ENCODE data around the gene POLR1A. TPM values are rescaled to one million over a fixed set of nuclear protein-coding genes. Genes with fewer than 3 reads are reported as not detected.

Gene POLR1A
- total and polyA plus RNA-seq, 7 experiments from 2014 or later = 2.9 to 44.4 (median 19.0) TPM

GRCh38 chr2:86074256-86074655 is 31.4 kb downstream of the POLR1A start:
- H3K4me3 Mint-ChIP-seq = no peak overlapping the region
- peaks cover 0 to 6% (median 0%) of the 10 kb centered on the region in 11 donors for H3K9me3 Mint-ChIP-seq
- peaks cover 15 to 48% (median 37%) of the 10 kb centered on the region in 5 donors for H3K36me3 Mint-ChIP-seq
- H3K27me3 Mint-ChIP-seq = no peaks in the 10 kb centered on the region
- no peak for DNase-seq
- CTCF ChIA-PET = interaction anchor here (1.0 kb wide), 1 partner anchor 247 kb away, joined by 3 read pairs; no protein-coding TSS in a partner anchor
- peaks cover 2 to 40% (median 15%) of the 10 kb centered on the region in 7 donors for H3K4me1 Mint-ChIP-seq
- H3K9me3 ChIP-seq (ENCODE audit: control insufficient read depth in 2 of 3, low read length in 3 of 3) = no peaks in the 10 kb centered on the region
- H3K4me3 ChIP-seq (ENCODE audit: low read length) = no peak overlapping the region
- H3K27ac ChIP-seq (ENCODE audit: low read depth, low read length) = no peak overlapping the region
- peaks cover 0 to 4% of the 10 kb centered on the region in 2 donors for H3K4me1 ChIP-seq (ENCODE audit: control insufficient read depth in 2 of 2, insufficient read depth in 2 of 2, low read length in 2 of 2)
- H3K36me3 ChIP-seq (ENCODE audit: control insufficient read depth in 2 of 3, insufficient read depth in 3 of 3, low read length in 3 of 3) = peaks cover 5 to 76% (median 6%) of the 10 kb centered on the region in 3 experiments
- POLR2A ChIA-PET = no interaction called here
- no peak for ATAC-seq
- H3K27me3 ChIP-seq (ENCODE audit: control insufficient read depth in 2 of 2, insufficient read depth in 2 of 2, low read length in 2 of 2) = no peaks in the 10 kb centered on the region
- H3K27ac Mint-ChIP-seq = peak overlapping the region in 1 of 9 donors; percentile 28
- intact Hi-C loops (cut with micrococcal nuclease) = no loop called here

- H3K36me3 ChIP-seq (ENCODE audit: control insufficient read depth in 2 of 3, insufficient read depth in 3 of 3, low read length in 3 of 3) = peaks cover 5 to 84% (median 9%) of the 10 kb centered on the region in 3 experiments
- ATAC-seq = no peak
These were observed 32.5 kb downstream of the POLR1A start for GRCh38 chr2:86073225-86073624.

GRCh38 chr2:86072271-86072858 is 33.3 kb downstream of the POLR1A start:
- ATAC-seq (peak; percentile 51), DNase-seq (no peak)
- H3K27me3 Mint-ChIP-seq = no peaks in the 10 kb centered on the region
- intact Hi-C loops (cut with micrococcal nuclease) = no loop called here
- H3K9me3 Mint-ChIP-seq = peaks cover 0 to 6% (median 0%) of the 10 kb centered on the region in 11 donors
- Histone ChIP-seq H3K27ac (ENCODE audit: low read depth, low read length) (no peak overlapping the region), H3K36me3 (ENCODE audit: control insufficient read depth in 2 of 3, insufficient read depth in 3 of 3, low read length in 3 of 3) (peaks cover 5 to 75% (median 9%) of the 10 kb centered on the region in 3 experiments), H3K4me1 (ENCODE audit: control insufficient read depth in 2 of 2, insufficient read depth in 2 of 2, low read length in 2 of 2) (peaks cover 12 to 14% of the 10 kb centered on the region in 2 donors), H3K27me3 (ENCODE audit: control insufficient read depth in 2 of 2, insufficient read depth in 2 of 2, low read length in 2 of 2) (no peaks in the 10 kb centered on the region), H3K9me3 (ENCODE audit: control insufficient read depth in 2 of 3, low read length in 3 of 3) (no peaks in the 10 kb centered on the region), H3K4me3 (ENCODE audit: low read length) (no peak overlapping the region)
- peaks cover 18 to 52% (median 36%) of the 10 kb centered on the region in 5 donors for H3K36me3 Mint-ChIP-seq
- H3K4me1 Mint-ChIP-seq = peaks cover 10 to 37% (median 13%) of the 10 kb centered on the region in 7 donors
- ChIA-PET CTCF (interaction anchor here (0.6 kb wide), 1 partner anchor 219 kb away, joined by 3 read pairs; no protein-coding TSS in a partner anchor), POLR2A (interaction anchor here (0.9 kb wide), 1 partner anchor 240 kb away, joined by 3 read pairs; no protein-coding TSS in a partner anchor)
- H3K27ac Mint-ChIP-seq = peak overlapping the region in 7 of 9 donors; percentile 54 to 74 (median 59)
- no peak overlapping the region for H3K4me3 Mint-ChIP-seq

More at GRCh38 chr2:86073225-86073624, 32.5 kb downstream of the POLR1A start:
- H3K9me3 ChIP-seq (ENCODE audit: control insufficient read depth in 2 of 3, low read length in 3 of 3) = no peaks in the 10 kb centered on the region
- Mint-ChIP-seq H3K9me3 (peaks cover 0 to 6% (median 0%) of the 10 kb centered on the region in 11 donors), H3K36me3 (peaks cover 18 to 52% (median 38%) of the 10 kb centered on the region in 5 donors), H3K4me3 (no peak overlapping the region), H3K27ac (peak overlapping the region in 3 of 9 donors; percentile 3 to 71 (median 30)), H3K27me3 (no peaks in the 10 kb centered on the region), H3K4me1 (peaks cover 5 to 39% (median 8%) of the 10 kb centered on the region in 7 donors)
- no peaks in the 10 kb centered on the region for H3K27me3 ChIP-seq (ENCODE audit: control insufficient read depth in 2 of 2, insufficient read depth in 2 of 2, low read length in 2 of 2)
- CTCF ChIA-PET = interaction anchor here (0.6 kb wide), 1 partner anchor 220 kb away, joined by 3 read pairs; no protein-coding TSS in a partner anchor
- H3K27ac ChIP-seq (ENCODE audit: low read depth, low read length) = no peak overlapping the region
- peaks cover 6 to 10% of the 10 kb centered on the region in 2 donors for H3K4me1 ChIP-seq (ENCODE audit: control insufficient read depth in 2 of 2, insufficient read depth in 2 of 2, low read length in 2 of 2)
- intact Hi-C loops (cut with micrococcal nuclease) = no loop called here
- POLR2A ChIA-PET = no interaction called here
- no peak overlapping the region for H3K4me3 ChIP-seq (ENCODE audit: low read length)
- no peak for DNase-seq

GRCh38 chr2:86070868-86071267 is 34.8 kb downstream of the POLR1A start:
- peaks cover 18 to 61% (median 40%) of the 10 kb centered on the region in 5 donors for H3K36me3 Mint-ChIP-seq
- Histone ChIP-seq H3K4me1 (ENCODE audit: control insufficient read depth in 2 of 2, insufficient read depth in 2 of 2, low read length in 2 of 2) (peaks cover 12 to 14% of the 10 kb centered on the region in 2 donors), H3K4me3 (ENCODE audit: low read length) (no peak overlapping the region), H3K36me3 (ENCODE audit: control insufficient read depth in 2 of 3, insufficient read depth in 3 of 3, low read length in 3 of 3) (peaks cover 5 to 67% (median 9%) of the 10 kb centered on the region in 3 experiments), H3K27me3 (ENCODE audit: control insufficient read depth in 2 of 2, insufficient read depth in 2 of 2, low read length in 2 of 2) (no peaks in the 10 kb centered on the region), H3K27ac (ENCODE audit: low read depth, low read length) (no peak overlapping the region), H3K9me3 (ENCODE audit: control insufficient read depth in 2 of 3, low read length in 3 of 3) (no peaks in the 10 kb centered on the region)
- H3K9me3 Mint-ChIP-seq = peaks cover 0 to 6% (median 0%) of the 10 kb centered on the region in 11 donors
- ATAC-seq = no peak
- intact Hi-C loops (cut with micrococcal nuclease) = no loop called here
- POLR2A ChIA-PET = no interaction called here
- no peak overlapping the region for H3K27ac Mint-ChIP-seq
- CTCF ChIA-PET = interaction anchor here (1.1 kb wide), 1 partner anchor 35 kb away, joined by 3 read pairs; no protein-coding TSS in a partner anchor
- H3K4me3 Mint-ChIP-seq = no peak overlapping the region
- H3K27me3 Mint-ChIP-seq = no peaks in the 10 kb centered on the region
- no peak for DNase-seq
- peaks cover 10 to 33% (median 13%) of the 10 kb centered on the region in 7 donors for H3K4me1 Mint-ChIP-seq

GRCh38 chr2:86069783-86070339 is 35.8 kb downstream of the POLR1A start:
- Histone ChIP-seq H3K27me3 (ENCODE audit: control insufficient read depth in 2 of 2, insufficient read depth in 2 of 2, low read length in 2 of 2) (no peaks in the 10 kb centered on the region), H3K4me3 (ENCODE audit: low read length) (no peak overlapping the region), H3K9me3 (ENCODE audit: control insufficient read depth in 2 of 3, low read length in 3 of 3) (no peaks in the 10 kb centered on the region), H3K27ac (ENCODE audit: low read depth, low read length) (no peak overlapping the region), H3K4me1 (ENCODE audit: control insufficient read depth in 2 of 2, insufficient read depth in 2 of 2, low read length in 2 of 2) (peaks cover 12 to 14% of the 10 kb centered on the region in 2 donors), H3K36me3 (ENCODE audit: control insufficient read depth in 2 of 3, insufficient read depth in 3 of 3, low read length in 3 of 3) (peaks cover 5 to 72% (median 9%) of the 10 kb centered on the region in 3 experiments)
- peaks cover 10 to 37% (median 13%) of the 10 kb centered on the region in 7 donors for H3K4me1 Mint-ChIP-seq
- CTCF ChIA-PET = interaction anchor here (1.5 kb wide), 1 partner anchor 10 kb away, joined by 3 read pairs; no protein-coding TSS in a partner anchor
- H3K27me3 Mint-ChIP-seq = no peaks in the 10 kb centered on the region
- H3K9me3 Mint-ChIP-seq = peaks cover 0 to 6% (median 0%) of the 10 kb centered on the region in 11 donors
- peak overlapping the region in 1 of 9 donors; percentile 18 for H3K27ac Mint-ChIP-seq
- ATAC-seq = no peak
- intact Hi-C loops (cut with micrococcal nuclease) = no loop called here
- no peak for DNase-seq
- H3K36me3 Mint-ChIP-seq = peaks cover 26 to 68% (median 50%) of the 10 kb centered on the region in 5 donors
- POLR2A ChIA-PET = interaction anchor here (1.1 to 1.2 kb wide), 2 partner anchors 33 to 183 kb away, joined by 3 to 5 read pairs; no protein-coding TSS in a partner anchor
- no peak overlapping the region for H3K4me3 Mint-ChIP-seq

- peak overlapping the region in 5 of 9 donors; percentile 8 to 75 (median 24) for H3K27ac Mint-ChIP-seq
- H3K4me1 Mint-ChIP-seq = peaks cover 10 to 37% (median 13%) of the 10 kb centered on the region in 7 donors
- H3K4me3 ChIP-seq (ENCODE audit: low read length) = no peak overlapping the region
- ChIA-PET CTCF (interaction anchor here (1.4 to 1.5 kb wide), 2 partner anchors 10 to 242 kb away, joined by 3 to 4 read pairs; no protein-coding TSS in a partner anchor), POLR2A (interaction anchor here (1.1 to 1.2 kb wide), 2 partner anchors 32 to 183 kb away, joined by 3 to 5 read pairs; no protein-coding TSS in a partner anchor)
- peaks cover 29 to 71% (median 53%) of the 10 kb centered on the region in 5 donors for H3K36me3 Mint-ChIP-seq
- H3K27me3 Mint-ChIP-seq = no peaks in the 10 kb centered on the region
- H3K36me3 ChIP-seq (ENCODE audit: control insufficient read depth in 2 of 3, insufficient read depth in 3 of 3, low read length in 3 of 3) = peaks cover 9 to 72% (median 12%) of the 10 kb centered on the region in 3 experiments
- H3K4me3 Mint-ChIP-seq = peak overlapping the region in 1 of 10 donors; percentile 19
- intact Hi-C loops (cut with micrococcal nuclease) = no loop called here
- ATAC-seq = no peak
- no peak for DNase-seq
- no peak overlapping the region for H3K27ac ChIP-seq (ENCODE audit: low read depth, low read length)
- peaks cover 0 to 6% (median 0%) of the 10 kb centered on the region in 11 donors for H3K9me3 Mint-ChIP-seq
- peaks cover 12 to 14% of the 10 kb centered on the region in 2 donors for H3K4me1 ChIP-seq (ENCODE audit: control insufficient read depth in 2 of 2, insufficient read depth in 2 of 2, low read length in 2 of 2)
- H3K27me3 ChIP-seq (ENCODE audit: control insufficient read depth in 2 of 2, insufficient read depth in 2 of 2, low read length in 2 of 2) = no peaks in the 10 kb centered on the region
- no peaks in the 10 kb centered on the region for H3K9me3 ChIP-seq (ENCODE audit: control insufficient read depth in 2 of 3, low read length in 3 of 3)
These were observed 36.5 kb downstream of the POLR1A start for GRCh38 chr2:86069091-86069685.
